Osteocyte (in vitro differentiated cells): ENCODE data around the gene OR8B3. TPM values are rescaled to one million over a fixed set of nuclear protein-coding genes. Genes with fewer than 3 reads are reported as not detected.

Source experiments
- DNase-seq: peaks from one replicate; pipeline ENCODE4 v3.0.0; 2021; ENCODE audit warnings: mixed read lengths; ENCODE audit not compliant: unreplicated experiment; ENCODE audit errors: extremely low spot score
- H3K27ac Mint-ChIP-seq: one replicate; pipeline ENCODE4 v1.8.0; 2021; ENCODE audit warnings: mild to moderate bottlenecking, mixed read lengths; ENCODE audit not compliant: unreplicated experiment
- H3K27me3 Mint-ChIP-seq: one replicate; pipeline ENCODE4 v1.8.0; 2021; ENCODE audit warnings: mixed read lengths; ENCODE audit not compliant: unreplicated experiment
- H3K36me3 Mint-ChIP-seq: one replicate; pipeline ENCODE4 v1.8.0; 2021; ENCODE audit warnings: mixed read lengths; ENCODE audit not compliant: unreplicated experiment
- H3K4me1 Mint-ChIP-seq: one replicate; pipeline ENCODE4 v1.8.0; 2021; ENCODE audit warnings: mixed read lengths; ENCODE audit not compliant: unreplicated experiment
- H3K4me3 Mint-ChIP-seq: one replicate; pipeline ENCODE4 v1.8.0; 2021; ENCODE audit warnings: mild to moderate bottlenecking, moderate library complexity, mixed read lengths; ENCODE audit not compliant: unreplicated experiment
- H3K9me3 Mint-ChIP-seq: one replicate; pipeline ENCODE4 v1.8.0; 2021; ENCODE audit warnings: mixed read lengths; ENCODE audit not compliant: unreplicated experiment
- total RNA-seq: library from RNA; stranded (reverse); gene quantifications from 2 replicates; pipeline ENCODE4 v1.2.1, GENCODE V29; 2021
- TF ChIP-seq, protein P1 (sequence below): fragments of 200-600 bp; sonication (generic); IDR thresholded peaks from 2 replicates; pipeline ENCODE4 v1.5.0; 2021; ENCODE audit warnings: antibody characterized with exemption, mild to moderate bottlenecking, moderate library complexity

Gene OR8B3
- total RNA-seq, 1 donor from 2014 or later: not detected

DNA sequence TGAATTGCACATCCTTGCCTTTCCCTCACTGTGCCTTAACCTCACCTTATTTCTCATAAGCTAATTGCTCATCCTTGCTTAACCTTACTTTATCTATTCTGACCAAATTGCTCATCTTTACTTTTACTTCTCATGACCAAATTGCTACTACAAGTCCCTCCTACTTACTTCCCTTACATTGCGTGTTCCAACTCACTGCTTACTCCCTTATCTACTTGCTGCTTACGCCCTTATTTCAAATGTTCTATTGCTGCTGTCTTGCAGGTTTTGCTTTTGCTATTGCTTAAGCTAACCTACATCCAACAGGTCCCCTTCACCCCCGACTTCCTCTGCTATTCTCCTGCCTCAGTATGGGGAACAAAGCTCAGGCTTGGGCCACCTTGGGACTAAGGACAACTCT is 22.5 kb downstream of the OR8B3 start:
- Mint-ChIP-seq H3K27ac (no peak overlapping the region), H3K36me3 (no peaks in the 10 kb centered on the region), H3K4me1 (no peaks in the 10 kb centered on the region), H3K4me3 (no peak overlapping the region), H3K9me3 (no peaks in the 10 kb centered on the region), H3K27me3 (peaks cover 5% of the 10 kb centered on the region)
- no peak for DNase-seq
- TF ChIP-seq, protein P1, sequence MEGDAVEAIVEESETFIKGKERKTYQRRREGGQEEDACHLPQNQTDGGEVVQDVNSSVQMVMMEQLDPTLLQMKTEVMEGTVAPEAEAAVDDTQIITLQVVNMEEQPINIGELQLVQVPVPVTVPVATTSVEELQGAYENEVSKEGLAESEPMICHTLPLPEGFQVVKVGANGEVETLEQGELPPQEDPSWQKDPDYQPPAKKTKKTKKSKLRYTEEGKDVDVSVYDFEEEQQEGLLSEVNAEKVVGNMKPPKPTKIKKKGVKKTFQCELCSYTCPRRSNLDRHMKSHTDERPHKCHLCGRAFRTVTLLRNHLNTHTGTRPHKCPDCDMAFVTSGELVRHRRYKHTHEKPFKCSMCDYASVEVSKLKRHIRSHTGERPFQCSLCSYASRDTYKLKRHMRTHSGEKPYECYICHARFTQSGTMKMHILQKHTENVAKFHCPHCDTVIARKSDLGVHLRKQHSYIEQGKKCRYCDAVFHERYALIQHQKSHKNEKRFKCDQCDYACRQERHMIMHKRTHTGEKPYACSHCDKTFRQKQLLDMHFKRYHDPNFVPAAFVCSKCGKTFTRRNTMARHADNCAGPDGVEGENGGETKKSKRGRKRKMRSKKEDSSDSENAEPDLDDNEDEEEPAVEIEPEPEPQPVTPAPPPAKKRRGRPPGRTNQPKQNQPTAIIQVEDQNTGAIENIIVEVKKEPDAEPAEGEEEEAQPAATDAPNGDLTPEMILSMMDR: no peak

DNA sequence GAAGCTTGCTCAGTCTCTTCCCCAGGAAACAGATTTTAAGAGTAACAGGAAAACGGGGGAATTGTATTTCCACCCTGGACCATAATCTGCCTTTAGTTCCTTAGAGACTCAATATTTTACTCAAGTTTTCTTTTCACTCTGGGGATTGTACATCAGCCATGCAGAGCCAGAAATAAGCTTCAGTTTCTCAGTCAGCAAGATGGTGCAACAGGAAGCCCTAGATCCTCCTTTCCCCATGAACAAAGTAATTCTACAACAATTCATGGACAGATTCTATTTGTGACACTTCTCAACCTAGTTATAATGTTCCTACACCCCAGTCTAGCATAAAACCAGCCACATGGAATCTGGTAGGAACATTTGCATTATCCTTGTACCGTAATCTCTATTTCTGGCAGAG is 39.3 kb downstream of the OR8B3 start:
- Mint-ChIP-seq H3K36me3 (no peaks in the 10 kb centered on the region), H3K4me3 (no peak overlapping the region), H3K27me3 (peaks cover 5% of the 10 kb centered on the region), H3K9me3 (no peaks in the 10 kb centered on the region), H3K27ac (no peak overlapping the region), H3K4me1 (no peaks in the 10 kb centered on the region)
- DNase-seq: no peak
- TF ChIP-seq, protein P1: no peak

DNA sequence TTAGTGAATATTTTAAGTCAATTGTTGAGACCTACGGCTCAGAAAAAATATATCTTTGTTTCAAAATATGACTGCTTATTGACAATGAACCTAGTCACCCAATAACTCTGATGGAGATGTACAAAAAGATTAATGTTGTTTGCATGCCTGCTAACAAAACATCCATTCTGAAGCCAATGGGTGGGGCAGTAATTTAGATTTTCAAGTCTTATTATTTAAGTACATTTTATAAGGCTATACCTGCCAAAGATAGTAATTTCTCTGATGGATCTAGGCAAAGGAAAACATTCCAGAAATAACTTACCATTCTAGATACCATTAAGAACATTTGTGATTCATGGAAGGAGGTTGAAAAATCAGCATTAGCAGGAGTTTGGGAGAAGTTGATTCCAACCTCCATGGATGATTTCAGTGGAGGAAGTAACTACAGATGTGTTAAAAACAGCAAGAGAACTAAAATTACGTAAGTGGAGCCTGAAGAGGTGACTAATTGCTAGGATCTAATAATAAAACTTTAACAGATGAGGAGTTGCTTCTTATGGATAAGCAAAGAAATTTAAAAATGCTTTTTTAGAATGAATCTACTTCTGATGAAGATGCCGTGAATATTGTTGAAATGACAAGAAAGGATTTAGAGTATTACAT is 52.4 kb downstream of the OR8B3 start:
- Mint-ChIP-seq H3K27ac (no peak overlapping the region), H3K4me1 (no peaks in the 10 kb centered on the region), H3K36me3 (no peaks in the 10 kb centered on the region), H3K27me3 (no peaks in the 10 kb centered on the region), H3K4me3 (no peak overlapping the region), H3K9me3 (no peaks in the 10 kb centered on the region)
- no peak for DNase-seq
- TF ChIP-seq, protein P1: no peak

Other genes with a start within 250 kb of the OR8B3 start
- not detected in 2 replicates for gene OR10D3, start 215.7 kb downstream of the OR8B3 start, total RNA-seq
- not detected in 2 replicates for gene OR8G1, start 157.9 kb downstream of the OR8B3 start, total RNA-seq
- gene OR8G5, start 142.6 kb downstream of the OR8B3 start, total RNA-seq: not detected in 2 replicates
- not detected in 2 replicates for gene OR8D1, start 85.1 kb downstream of the OR8B3 start, total RNA-seq
- gene OR8D2, start 78.8 kb downstream of the OR8B3 start, total RNA-seq: not detected in 2 replicates
- not detected in 2 replicates for gene OR8B2, start 14.5 kb downstream of the OR8B3 start, total RNA-seq
- not detected in 2 replicates for gene OR8B4, start 25.8 kb upstream of the OR8B3 start, total RNA-seq
- not detected in 2 replicates for gene OR8B8, start 46.7 kb upstream of the OR8B3 start, total RNA-seq
- gene OR8B12, start 144.6 kb upstream of the OR8B3 start, total RNA-seq: not detected in 2 replicates
- not detected in 2 replicates for gene OR8A1, start 171.0 kb upstream of the OR8B3 start, total RNA-seq
- not detected in 2 replicates for gene PANX3, start 212.4 kb upstream of the OR8B3 start, total RNA-seq
- gene TBRG1, start 223.8 kb upstream of the OR8B3 start, total RNA-seq: 34.8 and 37.4 TPM in 2 replicates